Lung (tissue), 12 donors: ENCODE results near the gene SSR2. TPM values are rescaled to one million over a fixed set of nuclear protein-coding genes. Genes with fewer than 3 reads are reported as not detected.
A peak's percentile ranks its signal among the peaks of the same experiment; 100 is the strongest.

ENCODE experiments used
- ATAC-seq: fragments of 200-7000 bp; cut with Tn5 transposase; one replicate; pipeline ENCODE4 v1.9.1; 2020; ENCODE audit warnings: moderate number of reproducible peaks; ENCODE audit not compliant: insufficient read depth, low FRiP score
- DNase-seq, 3 donors: peaks; one replicate each; pipeline ENCODE4 v3.0.0-alpha.2; 2013 to 2017
- H3K27ac ChIP-seq, 2 donors: one replicate each; pipeline ENCODE4 v1.5.1; 2013; ENCODE audit warnings: mild to moderate bottlenecking in 2 of 2, moderate library complexity in 2 of 2, control low read depth in 1 of 2, inconsistent platforms in 1 of 2, low read depth in 1 of 2, low read length in 1 of 2
- H3K27me3 ChIP-seq, 3 donors: one replicate each; pipeline ENCODE4 v1.5.1; 2013; ENCODE audit warnings: low read length in 2 of 3; ENCODE audit not compliant: control insufficient read depth in 3 of 3, insufficient read depth in 3 of 3
- H3K36me3 ChIP-seq, 4 donors: one replicate each; pipeline ENCODE4 v1.5.1; 2013; ENCODE audit warnings: low read length in 4 of 4, mild to moderate bottlenecking in 1 of 4, moderate library complexity in 1 of 4; ENCODE audit not compliant: control insufficient read depth in 4 of 4, insufficient read depth in 4 of 4
- H3K4me1 ChIP-seq, 5 donors: one replicate each; pipeline ENCODE4 v1.5.1; 2013; ENCODE audit warnings: low read length in 5 of 5, mild to moderate bottlenecking in 2 of 5, moderate library complexity in 1 of 5; ENCODE audit not compliant: control insufficient read depth in 5 of 5, insufficient read depth in 5 of 5
- H3K4me3 ChIP-seq: one replicate; pipeline ENCODE4 v1.5.1; 2013; ENCODE audit warnings: mild to moderate bottlenecking, control low read depth, moderate library complexity
- H3K9ac ChIP-seq, 2 donors: one replicate each; pipeline ENCODE4 v1.5.1; 2013; ENCODE audit warnings: low read length in 2 of 2, control low read depth in 1 of 2; ENCODE audit not compliant: insufficient read depth in 1 of 2
- H3K9me3 ChIP-seq, 4 donors: one replicate each; pipeline ENCODE4 v1.5.1; 2013; ENCODE audit warnings: low read length in 3 of 4, mild to moderate bottlenecking in 1 of 4, moderate library complexity in 1 of 4; ENCODE audit not compliant: control insufficient read depth in 4 of 4, insufficient read depth in 3 of 4
- CTCF ChIP-seq: IDR thresholded peaks from 2 replicates; pipeline ENCODE4 v1.5.1; 2012; ENCODE audit warnings: mild to moderate bottlenecking; ENCODE audit errors: control extremely low read depth, extremely low read depth
- WGBS, 2 donors: extraction: QIAGEN DNeasy Blood & Tissue Kit; methylation state at CpG; one replicate each; pipeline ENCODE4 v1.1.7; 2013; 5-methylcytosine and 5-hydroxymethylcytosine counted together
- polyA plus RNA-seq, 2 donors: library from polyadenylated mRNA; stranded (reverse); fragments of 200-250 nt; gene quantifications; one replicate each; pipeline ENCODE4 v1.2.1, GENCODE V29; 2013
- total RNA-seq, 2 donors: library from RNA; depleted of rRNA in 1 of 2; stranded (reverse); fragments of >200 nt in 1 of 2; gene quantifications; one replicate each; pipeline ENCODE4 v1.2.1, GENCODE V29; 2014 to 2021
- donor health status: control.
- donor health status: control.
- donor health status: Bipolar disorder and iron deficiency.
- donor health status: healthy.
- donor health status: DM: yes; HTN: yes; CAD: no.

Gene SSR2
- total and polyA plus RNA-seq, 4 donors = 281 to 467 (median 292) TPM

GRCh38 chr1:156053768-156054499 lies 33.2 kb upstream of the SSR2 start, which contains the start of gene UBQLN4:
Gene UBQLN4 (minus strand): TSS chr1:156053798. CDS start chr1:156053701, 97 bp downstream.
- TF ChIP-seq CTCF = no peak
- Histone ChIP-seq H3K4me3 (peak within 1 kb of the TSS; percentile 86), H3K9ac (peak within 1 kb of the TSS; percentile 76 to 84), H3K9me3 (no peaks in the 10 kb centered on the region), H3K36me3 (peaks cover 2 to 12% (median 5%) of the 10 kb centered on the region in 4 donors), H3K4me1 (peaks cover 4 to 8% (median 6%) of the 10 kb centered on the region in 5 donors), H3K27ac (peak within 1 kb of the TSS; percentile 83 to 89), H3K27me3 (no peaks in the 10 kb centered on the region)
- WGBS, 2 donors = 0% methylated on average over 26 to 44 of the region's 49 CpGs
- peak; percentile 86 for ATAC-seq
- DNase-seq = peak; percentile 92 to 96 (median 95)

DNA sequence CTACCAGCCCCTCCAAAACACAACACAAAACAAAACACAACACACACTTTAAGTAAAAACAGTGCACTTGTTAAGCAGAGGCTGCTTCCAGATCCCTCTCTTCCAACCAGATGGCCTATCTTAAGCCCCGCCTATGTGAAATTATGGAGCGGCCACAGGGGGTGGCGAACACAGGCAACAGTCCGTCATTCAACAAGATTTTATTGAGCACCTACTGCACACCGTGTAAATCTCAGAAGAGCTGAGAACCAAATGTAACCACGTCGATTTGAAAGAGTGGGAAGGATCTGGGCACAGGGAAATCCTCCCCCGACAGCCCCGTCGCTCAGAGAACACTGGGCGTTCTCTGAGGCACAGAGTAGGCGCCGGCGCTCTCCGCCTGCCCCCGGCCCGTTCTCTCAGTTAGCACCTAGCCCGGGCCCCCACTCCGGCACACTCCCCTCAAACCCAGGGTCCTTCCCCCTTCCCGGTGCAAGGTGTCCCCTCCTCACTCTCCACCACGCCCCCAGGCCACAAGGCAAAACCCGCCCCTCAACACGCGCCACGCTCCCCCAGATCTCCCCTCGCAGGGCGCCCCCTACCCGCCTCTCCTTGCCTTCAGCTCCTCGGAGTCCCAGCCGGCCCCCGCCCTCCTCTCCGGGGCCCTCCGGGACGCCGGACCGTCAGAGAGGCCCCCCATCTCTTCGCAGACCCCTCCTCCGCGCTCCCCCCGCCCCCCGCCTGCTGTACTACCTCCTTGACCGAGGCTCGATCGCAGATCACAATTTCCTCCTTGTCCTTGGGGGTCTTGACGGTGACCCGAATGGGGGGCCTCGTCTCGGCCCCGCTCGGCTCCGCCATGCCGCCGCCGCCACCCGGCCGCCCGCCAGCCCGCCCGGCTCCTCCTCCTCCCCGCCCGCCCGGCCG lies 32.4 kb upstream of the SSR2 start:
- DNase-seq = peak; percentile 74 to 82 (median 77)
- peak overlapping the region; percentile 86 for H3K4me3 ChIP-seq
- no peak for TF ChIP-seq CTCF
- WGBS, 2 donors = 1% methylated on average over 40 to 59 of the region's 63 CpGs
- no peaks in the 10 kb centered on the region for H3K27me3 ChIP-seq
- H3K9me3 ChIP-seq = no peaks in the 10 kb centered on the region
- peaks cover 4 to 8% (median 7%) of the 10 kb centered on the region in 5 donors for H3K4me1 ChIP-seq
- H3K27ac ChIP-seq = peak overlapping the region; percentile 62 to 64
- H3K36me3 ChIP-seq = peaks cover 3 to 16% (median 7%) of the 10 kb centered on the region in 4 donors
- no peak for ATAC-seq
- H3K9ac ChIP-seq = peak overlapping the region in 1 of 2 donors; percentile 71

DNA sequence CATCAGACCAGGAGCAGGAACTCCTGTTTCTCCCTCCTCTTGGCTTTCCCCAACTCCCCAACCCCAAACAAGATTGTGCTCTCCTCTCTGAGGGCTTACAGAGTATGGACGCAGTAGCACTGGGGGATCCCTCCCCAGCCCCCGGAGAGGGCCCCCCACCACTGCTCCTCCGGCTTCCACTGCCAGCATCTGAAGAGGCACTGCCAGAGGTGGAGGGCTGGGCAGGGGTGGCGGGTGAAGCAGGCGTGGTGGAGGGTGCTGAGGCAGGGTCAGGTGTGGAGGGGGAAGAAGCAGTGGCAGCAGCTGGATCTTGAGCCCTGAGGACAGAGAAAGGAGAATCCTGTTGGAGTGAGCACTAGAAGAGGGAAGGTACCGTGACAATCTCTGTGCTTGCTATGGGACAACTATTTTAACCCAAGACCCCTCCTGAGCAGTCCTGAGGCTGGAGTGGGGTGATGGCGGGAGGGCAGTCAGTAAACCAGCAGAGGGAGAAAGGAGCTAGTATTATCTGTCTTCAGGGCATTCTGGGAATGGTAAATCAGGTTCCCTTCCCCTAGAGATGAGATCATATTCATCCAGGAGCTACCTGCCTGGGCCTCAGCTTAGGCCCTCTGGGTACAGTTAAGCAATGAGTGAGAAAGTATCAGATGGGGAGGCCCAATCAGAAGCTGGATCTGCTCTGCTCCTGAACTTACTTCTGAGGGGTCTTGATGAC lies 30.4 kb upstream of the SSR2 start:
- no peak for DNase-seq
- H3K36me3 ChIP-seq = peaks cover 3 to 18% (median 7%) of the 10 kb centered on the region in 4 donors
- 93 to 94% methylated on average over 5 to 7 of the region's 7 CpGs for WGBS, 2 donors
- no peak overlapping the region for H3K9ac ChIP-seq
- H3K9me3 ChIP-seq = no peaks in the 10 kb centered on the region
- H3K4me1 ChIP-seq = peaks cover 4 to 8% (median 7%) of the 10 kb centered on the region in 5 donors
- ATAC-seq = no peak
- no peak overlapping the region for H3K27ac ChIP-seq
- no peak overlapping the region for H3K4me3 ChIP-seq
- H3K27me3 ChIP-seq = no peaks in the 10 kb centered on the region
- TF ChIP-seq CTCF = no peak
